GM12878 (cell line): ENCODE results near the gene ZNF146. TPM values are rescaled to one million over a fixed set of nuclear protein-coding genes. Genes with fewer than 3 reads are reported as not detected.

ENCODE experiments used
- ATAC-seq: fragments of 200-7000 bp; cut with Tn5 transposase; 3 replicates; pipeline ENCODE4 v1.9.1; 2020; ENCODE audit warnings: mild to moderate bottlenecking, moderate library complexity
- BruUV-seq: library from RNA; stranded (reverse); fragments of 400-500 nt; replicated peaks from 2 replicates; lab custom pipeline; 2021; lab: Mats Ljungman, UMichigan
- CTCF ChIA-PET: fragments of 300-600 bp; sonication (Branson Sonifier 250); formaldehyde crosslinking; extraction: SDS; loops from one replicate; lab custom pipeline; 2021; ENCODE audit warnings: inconsistent platforms; lab: Yijun Ruan, JAX
- POLR2A ChIA-PET: fragments of 350-600 bp; formaldehyde crosslinking; extraction: SDS; loops from one replicate; lab custom pipeline; 2021; ENCODE audit warnings: inconsistent platforms; lab: Charles Lee
- RAD21 ChIA-PET: fragments of 300-600 bp; sonication (Branson Sonifier 250); formaldehyde crosslinking; loops from one replicate; lab custom pipeline; 2023; ENCODE audit warnings: antibody characterized with exemption; ENCODE audit not compliant: unreplicated experiment; lab: Charles Lee
- SMC1A ChIA-PET: fragments of 300-600 bp; sonication (Branson Sonifier 250); formaldehyde crosslinking; loops from one replicate; lab custom pipeline; 2023; ENCODE audit not compliant: unreplicated experiment, uncharacterized antibody; lab: Charles Lee
- DNase-seq: peaks from one replicate; pipeline ENCODE4 v3.0.0-alpha.2; 2011; ENCODE audit warnings: low read depth, low spot score
- FAIRE-seq: peaks from 3 replicates; lab custom pipeline; 2011; peaks lifted over from hg19 to GRCh38; lab: Jason Lieb, UNC
- H2AFZ ChIP-seq: 2 replicates; pipeline ENCODE4 v1.6.0; 2011; ENCODE audit warnings: low read depth, low read length, control low read depth; ENCODE audit not compliant: control insufficient read depth
- H3K27ac ChIP-seq: 2 replicates; pipeline ENCODE4 v1.5.1; 2011; ENCODE audit warnings: control low read depth; ENCODE audit not compliant: control insufficient read depth, insufficient read depth
- H3K27me3 ChIP-seq, 2 experiments: replicated peaks in 1 of 2; 2 replicates each; pipeline versions ENCODE4 v1.6.0 to v1.6.1; 2011; ENCODE audit warnings: low read length in 1 of 2; ENCODE audit not compliant: control insufficient read depth in 2 of 2, insufficient read depth in 2 of 2
- H3K36me3 ChIP-seq, 2 experiments: 2 replicates each; pipeline ENCODE4 v1.5.1; 2011; ENCODE audit warnings: low read length in 1 of 2; ENCODE audit not compliant: control insufficient read depth in 2 of 2, insufficient read depth in 2 of 2
- H3K4me1 ChIP-seq: 2 replicates; pipeline ENCODE4 v1.6.1; 2011; ENCODE audit warnings: mild to moderate bottlenecking, low read length, moderate library complexity, mixed read lengths; ENCODE audit not compliant: control insufficient read depth, insufficient read depth
- H3K4me2 ChIP-seq: 2 replicates; pipeline ENCODE4 v1.6.0; 2011; ENCODE audit warnings: control low read depth; ENCODE audit not compliant: control insufficient read depth, insufficient read depth
- H3K4me3 ChIP-seq: fragments of 200-600 bp; sonication (generic); 2 replicates; pipeline ENCODE4 v1.5.1; 2016
- H3K79me2 ChIP-seq: 2 replicates; pipeline ENCODE4 v1.6.0; 2011; ENCODE audit warnings: low read length; ENCODE audit not compliant: control insufficient read depth, insufficient read depth
- H3K9ac ChIP-seq: 2 replicates; pipeline ENCODE4 v1.8.0; 2011; ENCODE audit warnings: low read length, control low read depth, mixed read lengths; ENCODE audit not compliant: control insufficient read depth, insufficient read depth
- H3K9me3 ChIP-seq: replicated peaks from 3 replicates; pipeline ENCODE4 v1.5.1; 2011; ENCODE audit warnings: mild to moderate bottlenecking, low read length; ENCODE audit not compliant: control insufficient read depth, insufficient read depth
- H4K20me1 ChIP-seq: 2 replicates; pipeline ENCODE4 v1.6.0; 2011; ENCODE audit not compliant: control insufficient read depth, insufficient read depth
- CEBPZ ChIP-seq: fragments of 150-350 bp; IDR thresholded peaks from 2 replicates; pipeline ENCODE4 v1.6.1; 2016; ENCODE audit warnings: low read depth, low read length
- CREM ChIP-seq: IDR thresholded peaks from 2 replicates; pipeline ENCODE4 v1.6.1; 2014; ENCODE audit warnings: antibody characterized with exemption, low read depth
- CTCF ChIP-seq, 3 experiments: IDR thresholded peaks in 2 of 3; conservative IDR thresholded peaks in 1 of 3; 2 replicates each; pipeline ENCODE4 v1.5.1; 2011; ENCODE audit warnings: low read depth in 3 of 3, low read length in 3 of 3, mild to moderate bottlenecking in 3 of 3, control low read depth in 2 of 3, moderate library complexity in 2 of 3, inconsistent platforms in 1 of 3, mixed read lengths in 1 of 3; ENCODE audit not compliant: control insufficient read depth in 2 of 3, insufficient read depth in 1 of 3; ENCODE audit errors: extremely low read depth in 1 of 3
- E4F1 ChIP-seq: fragments of 450-650 bp; IDR thresholded peaks from 2 replicates; pipeline ENCODE4 v1.6.1; 2018; ENCODE audit warnings: borderline replicate concordance, mild to moderate bottlenecking; ENCODE audit not compliant: partially characterized antibody
- FOS ChIP-seq: IDR thresholded peaks from 3 replicates; pipeline ENCODE4 v1.6.1; 2011; ENCODE audit warnings: borderline replicate concordance; ENCODE audit not compliant: insufficient read length; ENCODE audit errors: extremely low read depth
- MEF2B ChIP-seq: fragments of 450-650 bp; IDR thresholded peaks from 2 replicates; pipeline ENCODE4 v1.6.1; 2018; ENCODE audit warnings: mild to moderate bottlenecking, moderate library complexity; ENCODE audit not compliant: partially characterized antibody, poor library complexity, severe bottlenecking
- NR2C1 ChIP-seq: fragments of 450-650 bp; IDR thresholded peaks from 2 replicates; pipeline ENCODE4 v1.6.1; 2017; ENCODE audit warnings: antibody characterized with exemption, mild to moderate bottlenecking, moderate library complexity
- RBBP5 ChIP-seq: fragments of 200-600 bp; sonication (generic); conservative IDR thresholded peaks from 2 replicates; pipeline ENCODE4 v1.6.1; 2016
- RCOR1 ChIP-seq: conservative IDR thresholded peaks from 2 replicates; pipeline ENCODE4 v1.6.1; 2012; ENCODE audit warnings: low read depth, low read length, improper control_type of control experiment
- RFX5 ChIP-seq: IDR thresholded peaks from 2 replicates; pipeline ENCODE4 v1.6.1; 2011; ENCODE audit warnings: low read depth, low read length, improper control_type of control experiment
- TBL1XR1 ChIP-seq: IDR thresholded peaks from 2 replicates; pipeline ENCODE4 v1.6.1; 2012; ENCODE audit warnings: low read depth, low read length, improper control_type of control experiment
- YY1 ChIP-seq: IDR thresholded peaks from 2 replicates; pipeline ENCODE4 v1.6.1; 2011; ENCODE audit warnings: low read depth, mild to moderate bottlenecking, low read length
- ZBTB4 ChIP-seq: fragments of 450-650 bp; formaldehyde crosslinking; IDR thresholded peaks from 2 replicates; pipeline ENCODE4 v1.4.0; 2022; ENCODE audit warnings: mild to moderate bottlenecking, moderate library complexity
- WGBS: methylation state at CpG from one replicate; pipeline ENCODE4 v1.1.6; 2016; ENCODE audit warnings: low lambda C conversion rate; ENCODE audit not compliant: insufficient replicate concordance, insufficient coverage; ENCODE audit errors: missing lambda C conversion rate; 5-methylcytosine and 5-hydroxymethylcytosine counted together
- in situ Hi-C: fragments of 300-500 bp; cut with MboI; formaldehyde crosslinking; loops from 9 replicates; pipeline ENCODE4 v1.14.3; 2018; ENCODE audit warnings: mixed read lengths
- intact Hi-C: fragments of 100-400 bp; cut with micrococcal nuclease; formaldehyde crosslinking; loops from one replicate; pipeline ENCODE4 v1.14.2; 2022; ENCODE audit not compliant: unreplicated experiment
- polyA plus RNA-seq, 11 experiments: library from polyadenylated mRNA; depleted of rRNA in 4 of 11; unstranded in 6 of 11; stranded (reverse) in 5 of 11; fragments of >200 nt; fragmentation: Nextera tagmentation in 4 of 11; fragmentation: Illumina TruSeq in 1 of 11; extraction: Ambion mirVana in 4 of 11; extraction: Trizol in 1 of 11; gene quantifications; 1 replicate in 1 of 11; 2 replicates in 10 of 11; pipeline versions ENCODE4 v1.2.1 to v1.2.3, GENCODE V29; 2011 to 2016; ENCODE audit warnings: inconsistent platforms in 2 of 11, missing spikeins in 2 of 11, low read depth in 1 of 11
- total RNA-seq, 4 experiments: library from RNA; depleted of rRNA in 3 of 4; stranded (reverse); fragments of >200 nt in 3 of 4; fragmentation: Illumina TruSeq in 1 of 4; extraction: Trizol in 1 of 4; gene quantifications; 2 replicates each; pipeline versions ENCODE4 v1.2.1 to v1.2.3, GENCODE V29; 2013 to 2021

ZNF146 gene
- total and polyA plus RNA-seq, 10 of the 15 experiments (the other 5 are each of a cell fraction or from before 2014, with no cell fraction given) = 20.0 to 115 (median 71.2) TPM

DNA sequence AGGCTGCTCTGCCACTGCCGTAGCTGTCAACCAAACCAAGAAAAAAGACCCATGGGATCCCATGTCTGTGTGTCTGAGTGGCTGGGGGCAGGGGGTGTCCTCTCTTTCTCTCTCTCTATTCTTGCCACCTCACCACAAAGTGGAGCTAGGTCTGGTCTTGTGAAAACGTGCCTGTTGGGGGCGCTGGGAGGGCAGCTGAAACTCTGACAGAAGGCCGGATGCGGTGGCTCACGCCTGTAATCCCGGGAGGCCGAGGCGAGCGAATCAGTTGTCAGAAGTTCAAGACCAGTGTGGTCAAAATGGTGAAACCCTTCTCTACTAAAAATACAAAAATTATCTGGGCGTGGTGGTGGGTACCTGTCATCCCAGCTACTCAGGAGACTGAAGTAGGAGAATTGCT is 29.2 kb downstream of the ZNF146 start:
- H3K27ac ChIP-seq = no peak overlapping the region
- H3K9ac ChIP-seq = no peak overlapping the region
- BruUV-seq = no TSS peak
- no peaks in the 10 kb centered on the region for H4K20me1 ChIP-seq
- H3K27me3 ChIP-seq = no peaks in the 10 kb centered on the region
- H3K4me2 ChIP-seq = no peak overlapping the region
- no peaks in the 10 kb centered on the region for H3K4me1 ChIP-seq
- H3K4me3 ChIP-seq = no peak overlapping the region
- FAIRE-seq = no peak
- ChIA-PET RAD21 (no interaction called here), POLR2A (no interaction called here), SMC1A (no interaction called here), CTCF (no interaction called here)
- H3K9me3 ChIP-seq = no peaks in the 10 kb centered on the region; the same call in 1 of the 3 replicates
- no peak overlapping the region for H2AFZ ChIP-seq
- no peaks in the 10 kb centered on the region; a peak in 1 of 4 replicates for H3K36me3 ChIP-seq
- no peak for TF ChIP-seq RCOR1
- TF ChIP-seq FOS = no peak
- no peak for TF ChIP-seq CEBPZ
- no peak for TF ChIP-seq CREM
- no peak for TF ChIP-seq NR2C1
- no peak for TF ChIP-seq MEF2B
- no peak for TF ChIP-seq ZBTB4
- no peak for TF ChIP-seq CTCF (IDR thresholded peaks at IDR 0.05 in 2 of 3, conservative IDR thresholded peaks at IDR 0.05 in 1 of 3; ENCODE audit: control insufficient read depth in 2 of 3, extremely low read depth in 1 of 3, insufficient read depth in 1 of 3, low read depth in 3 of 3, low read length in 3 of 3)
- no peak for TF ChIP-seq RBBP5
- no peak for TF ChIP-seq YY1
- no peak for TF ChIP-seq E4F1
- TF ChIP-seq TBL1XR1 = no peak
- TF ChIP-seq RFX5 = no peak
- intact Hi-C loops (no loop called here), in situ Hi-C loops (no loop called here)
- 31% methylated on average over 11 of the region's 11 CpGs for WGBS
- H3K79me2 ChIP-seq = no peaks in the 10 kb centered on the region
- ATAC-seq = no peak
- no peak for DNase-seq
